K562 (cell line): ENCODE data around the gene YES1. TPM values are rescaled to one million over a fixed set of nuclear protein-coding genes. Genes with fewer than 3 reads are reported as not detected.

Experiments used
- HDAC6 ChIP-seq: IDR thresholded peaks from 2 replicates; pipeline ENCODE4 v1.6.1; 2012; ENCODE audit warnings: low read depth, mild to moderate bottlenecking, control low read depth, inconsistent platforms, low read length, moderate library complexity
- MED1 ChIP-seq: sonication (generic); formaldehyde crosslinking; IDR thresholded peaks from 2 replicates; pipeline ENCODE4 v1.8.1; 2023; ENCODE audit warnings: missing genetic modification reagents, borderline replicate concordance
- NR3C1 ChIP-seq: sonication (generic); formaldehyde crosslinking; IDR thresholded peaks from 2 replicates; pipeline ENCODE4 v1.8.1; 2022; ENCODE audit warnings: missing genetic modification reagents
- ZBTB7A ChIP-seq: IDR thresholded peaks from 2 replicates; pipeline ENCODE4 v1.6.1; 2011; ENCODE audit warnings: low read depth, mild to moderate bottlenecking, low read length, moderate library complexity, borderline replicate concordance; ENCODE audit not compliant: control insufficient read depth
- ZNF436 ChIP-seq: fragments of 250-450, 450-650 bp; sonication (Bioruptor Pico); formaldehyde crosslinking; IDR thresholded peaks from 2 replicates; pipeline ENCODE4 v1.7.0; 2020; ENCODE audit warnings: mild to moderate bottlenecking
- polyA plus RNA-seq, 8 experiments: library from polyadenylated mRNA; depleted of rRNA in 4 of 8; stranded (reverse) in 5 of 8; unstranded in 3 of 8; fragments of >200 nt; fragmentation: Nextera tagmentation in 2 of 8; fragmentation: Illumina TruSeq in 1 of 8; extraction: Ambion mirVana in 2 of 8; extraction: Trizol in 1 of 8; gene quantifications; 2 replicates each; pipeline versions ENCODE4 v1.2.1 to v1.2.3, GENCODE V29; 2011 to 2014; ENCODE audit warnings: inconsistent platforms in 1 of 8, missing spikeins in 1 of 8
- total RNA-seq, 7 experiments: library from RNA; depleted of rRNA in 6 of 7; stranded (reverse); fragments of >200 nt in 6 of 7; fragmentation: Illumina TruSeq in 2 of 7; extraction: Trizol in 2 of 7; gene quantifications; 2 replicates each; pipeline versions ENCODE4 v1.2.1 to v1.2.3, GENCODE V29; 2011 to 2021; ENCODE audit warnings: low replicate concordance in 1 of 7
- TF ChIP-seq, protein P1 (sequence below): fragments of 450-650 bp; IDR thresholded peaks from 2 replicates; pipeline ENCODE4 v1.6.1; 2016; ENCODE audit warnings: missing biosample characterization, missing genetic modification characterization
- TF ChIP-seq, protein P2 (sequence below): sonication (generic); formaldehyde crosslinking; IDR thresholded peaks from 2 replicates; pipeline ENCODE4 v1.8.0; 2023; ENCODE audit warnings: mild to moderate bottlenecking, missing genetic modification reagents
- TF ChIP-seq, protein P3 (sequence below), 3 experiments: fragments of 200-800 bp in 1 of 3; sonication (Bioruptor generic) in 1 of 3; sonication (generic) in 1 of 3; formaldehyde crosslinking in 1 of 3; IDR thresholded peaks; 2 replicates each; pipeline versions ENCODE4 v1.6.1 to v1.8.0; 2016 to 2022; ENCODE audit warnings: mild to moderate bottlenecking in 2 of 3, missing compliant biosample characterization in 2 of 3, missing genetic modification characterization in 2 of 3, missing genetic modification reagents in 1 of 3
- TF ChIP-seq, protein P4 (sequence below): sonication (generic); formaldehyde crosslinking; IDR thresholded peaks from 2 replicates; pipeline ENCODE4 v1.8.0; 2023; ENCODE audit warnings: missing genetic modification reagents, mild to moderate bottlenecking, borderline replicate concordance

YES1 gene
- total and polyA plus RNA-seq, 9 of the 15 experiments (the other 6 are each of a cell fraction or from before 2014, with no cell fraction given): 37.2 to 115 (median 77.7) TPM

GRCh38 chr18:811182-811891, 705 bp downstream of the YES1 start (continued):
- TF ChIP-seq, protein P1, sequence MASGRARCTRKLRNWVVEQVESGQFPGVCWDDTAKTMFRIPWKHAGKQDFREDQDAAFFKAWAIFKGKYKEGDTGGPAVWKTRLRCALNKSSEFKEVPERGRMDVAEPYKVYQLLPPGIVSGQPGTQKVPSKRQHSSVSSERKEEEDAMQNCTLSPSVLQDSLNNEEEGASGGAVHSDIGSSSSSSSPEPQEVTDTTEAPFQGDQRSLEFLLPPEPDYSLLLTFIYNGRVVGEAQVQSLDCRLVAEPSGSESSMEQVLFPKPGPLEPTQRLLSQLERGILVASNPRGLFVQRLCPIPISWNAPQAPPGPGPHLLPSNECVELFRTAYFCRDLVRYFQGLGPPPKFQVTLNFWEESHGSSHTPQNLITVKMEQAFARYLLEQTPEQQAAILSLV: no peak
- no peak for TF ChIP-seq ZBTB7A
- TF ChIP-seq ZNF436 (CRISPR knock-in tag): no peak
- TF ChIP-seq MED1: no peak
- TF ChIP-seq, protein P2, sequence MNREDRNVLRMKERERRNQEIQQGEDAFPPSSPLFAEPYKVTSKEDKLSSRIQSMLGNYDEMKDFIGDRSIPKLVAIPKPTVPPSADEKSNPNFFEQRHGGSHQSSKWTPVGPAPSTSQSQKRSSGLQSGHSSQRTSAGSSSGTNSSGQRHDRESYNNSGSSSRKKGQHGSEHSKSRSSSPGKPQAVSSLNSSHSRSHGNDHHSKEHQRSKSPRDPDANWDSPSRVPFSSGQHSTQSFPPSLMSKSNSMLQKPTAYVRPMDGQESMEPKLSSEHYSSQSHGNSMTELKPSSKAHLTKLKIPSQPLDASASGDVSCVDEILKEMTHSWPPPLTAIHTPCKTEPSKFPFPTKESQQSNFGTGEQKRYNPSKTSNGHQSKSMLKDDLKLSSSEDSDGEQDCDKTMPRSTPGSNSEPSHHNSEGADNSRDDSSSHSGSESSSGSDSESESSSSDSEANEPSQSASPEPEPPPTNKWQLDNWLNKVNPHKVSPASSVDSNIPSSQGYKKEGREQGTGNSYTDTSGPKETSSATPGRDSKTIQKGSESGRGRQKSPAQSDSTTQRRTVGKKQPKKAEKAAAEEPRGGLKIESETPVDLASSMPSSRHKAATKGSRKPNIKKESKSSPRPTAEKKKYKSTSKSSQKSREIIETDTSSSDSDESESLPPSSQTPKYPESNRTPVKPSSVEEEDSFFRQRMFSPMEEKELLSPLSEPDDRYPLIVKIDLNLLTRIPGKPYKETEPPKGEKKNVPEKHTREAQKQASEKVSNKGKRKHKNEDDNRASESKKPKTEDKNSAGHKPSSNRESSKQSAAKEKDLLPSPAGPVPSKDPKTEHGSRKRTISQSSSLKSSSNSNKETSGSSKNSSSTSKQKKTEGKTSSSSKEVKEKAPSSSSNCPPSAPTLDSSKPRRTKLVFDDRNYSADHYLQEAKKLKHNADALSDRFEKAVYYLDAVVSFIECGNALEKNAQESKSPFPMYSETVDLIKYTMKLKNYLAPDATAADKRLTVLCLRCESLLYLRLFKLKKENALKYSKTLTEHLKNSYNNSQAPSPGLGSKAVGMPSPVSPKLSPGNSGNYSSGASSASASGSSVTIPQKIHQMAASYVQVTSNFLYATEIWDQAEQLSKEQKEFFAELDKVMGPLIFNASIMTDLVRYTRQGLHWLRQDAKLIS (CRISPR knock-in tag): peak; percentile 94
- TF ChIP-seq NR3C1 (CRISPR knock-in tag): no peak
- TF ChIP-seq, protein P3, sequence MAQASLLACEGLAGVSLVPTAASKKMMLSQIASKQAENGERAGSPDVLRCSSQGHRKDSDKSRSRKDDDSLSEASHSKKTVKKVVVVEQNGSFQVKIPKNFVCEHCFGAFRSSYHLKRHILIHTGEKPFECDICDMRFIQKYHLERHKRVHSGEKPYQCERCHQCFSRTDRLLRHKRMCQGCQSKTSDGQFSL (CRISPR knock-in tag; IDR thresholded peaks at IDR 0.05): no peak
- TF ChIP-seq, protein P3 (tag; IDR thresholded peaks at IDR 0.05): no peak
- TF ChIP-seq, protein P4, sequence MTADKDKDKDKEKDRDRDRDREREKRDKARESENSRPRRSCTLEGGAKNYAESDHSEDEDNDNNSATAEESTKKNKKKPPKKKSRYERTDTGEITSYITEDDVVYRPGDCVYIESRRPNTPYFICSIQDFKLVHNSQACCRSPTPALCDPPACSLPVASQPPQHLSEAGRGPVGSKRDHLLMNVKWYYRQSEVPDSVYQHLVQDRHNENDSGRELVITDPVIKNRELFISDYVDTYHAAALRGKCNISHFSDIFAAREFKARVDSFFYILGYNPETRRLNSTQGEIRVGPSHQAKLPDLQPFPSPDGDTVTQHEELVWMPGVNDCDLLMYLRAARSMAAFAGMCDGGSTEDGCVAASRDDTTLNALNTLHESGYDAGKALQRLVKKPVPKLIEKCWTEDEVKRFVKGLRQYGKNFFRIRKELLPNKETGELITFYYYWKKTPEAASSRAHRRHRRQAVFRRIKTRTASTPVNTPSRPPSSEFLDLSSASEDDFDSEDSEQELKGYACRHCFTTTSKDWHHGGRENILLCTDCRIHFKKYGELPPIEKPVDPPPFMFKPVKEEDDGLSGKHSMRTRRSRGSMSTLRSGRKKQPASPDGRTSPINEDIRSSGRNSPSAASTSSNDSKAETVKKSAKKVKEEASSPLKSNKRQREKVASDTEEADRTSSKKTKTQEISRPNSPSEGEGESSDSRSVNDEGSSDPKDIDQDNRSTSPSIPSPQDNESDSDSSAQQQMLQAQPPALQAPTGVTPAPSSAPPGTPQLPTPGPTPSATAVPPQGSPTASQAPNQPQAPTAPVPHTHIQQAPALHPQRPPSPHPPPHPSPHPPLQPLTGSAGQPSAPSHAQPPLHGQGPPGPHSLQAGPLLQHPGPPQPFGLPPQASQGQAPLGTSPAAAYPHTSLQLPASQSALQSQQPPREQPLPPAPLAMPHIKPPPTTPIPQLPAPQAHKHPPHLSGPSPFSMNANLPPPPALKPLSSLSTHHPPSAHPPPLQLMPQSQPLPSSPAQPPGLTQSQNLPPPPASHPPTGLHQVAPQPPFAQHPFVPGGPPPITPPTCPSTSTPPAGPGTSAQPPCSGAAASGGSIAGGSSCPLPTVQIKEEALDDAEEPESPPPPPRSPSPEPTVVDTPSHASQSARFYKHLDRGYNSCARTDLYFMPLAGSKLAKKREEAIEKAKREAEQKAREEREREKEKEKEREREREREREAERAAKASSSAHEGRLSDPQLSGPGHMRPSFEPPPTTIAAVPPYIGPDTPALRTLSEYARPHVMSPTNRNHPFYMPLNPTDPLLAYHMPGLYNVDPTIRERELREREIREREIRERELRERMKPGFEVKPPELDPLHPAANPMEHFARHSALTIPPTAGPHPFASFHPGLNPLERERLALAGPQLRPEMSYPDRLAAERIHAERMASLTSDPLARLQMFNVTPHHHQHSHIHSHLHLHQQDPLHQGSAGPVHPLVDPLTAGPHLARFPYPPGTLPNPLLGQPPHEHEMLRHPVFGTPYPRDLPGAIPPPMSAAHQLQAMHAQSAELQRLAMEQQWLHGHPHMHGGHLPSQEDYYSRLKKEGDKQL: peak; percentile 67; the same call in 1 of the 2 replicates
- TF ChIP-seq HDAC6: no peak
